HepG2 (cell line): ENCODE results near the gene ADAM15. TPM values are rescaled to one million over a fixed set of nuclear protein-coding genes. Genes with fewer than 3 reads are reported as not detected.

Experiments
- ATF2 ChIP-seq: sonication (generic); formaldehyde crosslinking; IDR thresholded peaks from 2 replicates; pipeline ENCODE4 v1.4.0; 2020; ENCODE audit warnings: missing genetic modification reagents
- BRF2 ChIP-seq: sonication (generic); formaldehyde crosslinking; IDR thresholded peaks from 2 replicates; pipeline ENCODE4 v1.8.1; 2022; ENCODE audit warnings: mild to moderate bottlenecking, missing genetic modification reagents
- DZIP1 ChIP-seq: sonication (generic); formaldehyde crosslinking; IDR thresholded peaks from 2 replicates; pipeline ENCODE4 v1.5.0; 2020; ENCODE audit warnings: mild to moderate bottlenecking, missing genetic modification reagents
- HDAC6 ChIP-seq: fragments of 200-600 bp; sonication (generic); IDR thresholded peaks from 2 replicates; pipeline ENCODE4 v1.7.0; 2017; ENCODE audit warnings: mild to moderate bottlenecking, antibody characterized with exemption, low read length, low read depth
- MEF2D ChIP-seq: sonication (generic); formaldehyde crosslinking; IDR thresholded peaks from 2 replicates; pipeline ENCODE4 v1.5.1; 2020; ENCODE audit warnings: mild to moderate bottlenecking, missing genetic modification reagents
- MTA1 ChIP-seq: sonication (generic); formaldehyde crosslinking; IDR thresholded peaks from 2 replicates; pipeline ENCODE4 v1.4.0; 2020; ENCODE audit warnings: missing genetic modification reagents, mild to moderate bottlenecking, borderline replicate concordance
- NR2C2 ChIP-seq: sonication (generic); formaldehyde crosslinking; IDR thresholded peaks from 2 replicates; pipeline ENCODE4 v1.4.0; 2020; ENCODE audit warnings: missing genetic modification reagents, mild to moderate bottlenecking, moderate library complexity, borderline replicate concordance
- PATZ1 ChIP-seq: sonication (generic); formaldehyde crosslinking; IDR thresholded peaks from 2 replicates; pipeline ENCODE4 v1.4.0; 2020; ENCODE audit warnings: missing genetic modification reagents
- SNAI1 ChIP-seq: sonication (generic); formaldehyde crosslinking; IDR thresholded peaks from 2 replicates; pipeline ENCODE4 v1.5.0; 2020; ENCODE audit warnings: mild to moderate bottlenecking, missing genetic modification reagents, borderline replicate concordance
- ZFP36 ChIP-seq: fragments of 150-350 bp; IDR thresholded peaks from 2 replicates; pipeline ENCODE4 v1.6.1; 2018; ENCODE audit warnings: borderline replicate concordance, low read length, low read depth; ENCODE audit not compliant: partially characterized antibody
- ZFP41 ChIP-seq: sonication (generic); formaldehyde crosslinking; IDR thresholded peaks from 2 replicates; pipeline ENCODE4 v1.4.0; 2020; ENCODE audit warnings: mild to moderate bottlenecking, missing genetic modification reagents, borderline replicate concordance
- ZNF12 ChIP-seq: sonication (generic); formaldehyde crosslinking; IDR thresholded peaks from 2 replicates; pipeline ENCODE4 v1.5.0; 2020; ENCODE audit warnings: missing genetic modification reagents
- ZNF33B ChIP-seq: sonication (generic); formaldehyde crosslinking; IDR thresholded peaks from 2 replicates; pipeline ENCODE4 v1.5.1; 2020; ENCODE audit warnings: mild to moderate bottlenecking, missing genetic modification reagents
- ZNF484 ChIP-seq: sonication (generic); formaldehyde crosslinking; IDR thresholded peaks from 2 replicates; pipeline ENCODE4 v1.5.1; 2020; ENCODE audit warnings: mild to moderate bottlenecking, low read depth, missing genetic modification reagents, borderline replicate concordance
- ZNF710 ChIP-seq: sonication (generic); formaldehyde crosslinking; IDR thresholded peaks from 2 replicates; pipeline ENCODE4 v1.5.0; 2020; ENCODE audit warnings: mild to moderate bottlenecking, missing genetic modification reagents, borderline replicate concordance
- ZNF816 ChIP-seq: sonication (generic); formaldehyde crosslinking; IDR thresholded peaks from 2 replicates; pipeline ENCODE4 v1.8.0; 2022; ENCODE audit warnings: missing genetic modification reagents, mild to moderate bottlenecking, borderline replicate concordance
- ZSCAN9 ChIP-seq: IDR thresholded peaks from 2 replicates; pipeline ENCODE4 v1.6.1; 2016; ENCODE audit warnings: borderline replicate concordance
- polyA plus RNA-seq, 8 experiments: library from polyadenylated mRNA; depleted of rRNA in 3 of 8; stranded (reverse) in 7 of 8; unstranded in 1 of 8; fragments of >200 nt; fragmentation: Illumina TruSeq in 4 of 8; extraction: Trizol in 4 of 8; gene quantifications; 2 replicates each; pipeline versions ENCODE4 v1.2.1 to v1.2.3, GENCODE V29; 2011 to 2016; ENCODE audit warnings: low read depth in 4 of 8, missing spikeins in 1 of 8, mixed read lengths in 1 of 8; ENCODE audit not compliant: insufficient read depth in 1 of 8
- total RNA-seq, 5 experiments: library from RNA; depleted of rRNA; stranded (reverse); fragments of >200 nt; fragmentation: Illumina TruSeq; extraction: Trizol; gene quantifications; 2 replicates each; pipeline ENCODE4 v1.2.3, GENCODE V29; 2016; ENCODE audit warnings: low read depth in 1 of 5

ADAM15 gene
- total and polyA plus RNA-seq, 2 of the 13 experiments (the other 11 are each of a cell fraction or from before 2014, with no cell fraction given): 17.9 to 25.6 TPM

- peak; percentile 85 for TF ChIP-seq DZIP1
- TF ChIP-seq ZNF816: peak; percentile 9; the same call in 1 of the 2 replicates
- TF ChIP-seq ZNF484 (CRISPR knock-in tag): peak; percentile 35; the same call in 1 of the 2 replicates
- TF ChIP-seq HDAC6: no peak
- TF ChIP-seq BRF2: 0 out of 2 replicates have a peak, but pooled peaks have one; percentile 6
- TF ChIP-seq PATZ1: 0 out of 2 replicates have a peak, but pooled peaks have one; percentile 27
- TF ChIP-seq MEF2D (CRISPR knock-in tag): 0 out of 2 replicates have a peak, but pooled peaks have one; percentile 46
- TF ChIP-seq ZNF33B (CRISPR knock-in tag): peak; percentile 72; the same call in 1 of the 2 replicates
- peak; percentile 97; the same call in 1 of the 2 replicates for TF ChIP-seq ZFP41 (CRISPR knock-in tag)
- TF ChIP-seq MTA1 (CRISPR knock-in tag): peak; percentile 82
- peak; percentile 79; the same call in 1 of the 2 replicates for TF ChIP-seq SNAI1 (CRISPR knock-in tag)
- TF ChIP-seq NR2C2 (CRISPR knock-in tag): peak; percentile 12; the same call in 1 of the 2 replicates
- TF ChIP-seq ATF2: 0 out of 2 replicates have a peak, but pooled peaks have one; percentile 27
- TF ChIP-seq ZNF710: peak; percentile 57; the same call in 1 of the 2 replicates
- 0 out of 2 replicates have a peak, but pooled peaks have one; percentile 14 for TF ChIP-seq ZSCAN9 (CRISPR knock-in tag)
- no peak for TF ChIP-seq ZFP36
- no peak; the same call in 1 of the 2 replicates for TF ChIP-seq ZNF12 (CRISPR knock-in tag)
These were observed at the start of gene ADAM15 (continued) for GRCh38 chr1:155050560-155051341.
